ENCODE measurements around the gene ABCC1. TPM values are rescaled to one million over a fixed set of nuclear protein-coding genes. Genes with fewer than 3 reads are reported as not detected.

Gene ABCC1
- total RNA-seq, 1 donor from 2014 or later, result 53.7 TPM

- Mint-ChIP-seq H3K36me3 (no peaks in the 10 kb centered on the region), H3K4me3 (no peak overlapping the region)
Observed at GRCh38 chr16:16025214-16025968, 76.0 kb downstream of the ABCC1 start.

GRCh38 chr16:16027728-16028310 lies 78.4 kb downstream of the ABCC1 start:
- peak overlapping the region; percentile 69 for H3K27ac Mint-ChIP-seq
- H3K4me1 Mint-ChIP-seq (ENCODE audit: unreplicated experiment), result peaks cover 27% of the 10 kb centered on the region
- no peaks in the 10 kb centered on the region for H3K27me3 Mint-ChIP-seq

More at GRCh38 chr16:16025214-16025968, 76.0 kb downstream of the ABCC1 start:
- DNase-seq (ENCODE audit: extremely low spot score, unreplicated experiment), result no peak
- no peaks in the 10 kb centered on the region for H3K27me3 Mint-ChIP-seq
- H3K27ac Mint-ChIP-seq, result peak overlapping the region; percentile 11
- no peak for TF ChIP-seq CTCF (conservative IDR thresholded peaks at IDR 0.05)
- no peaks in the 10 kb centered on the region for H3K9me3 Mint-ChIP-seq
- peaks cover 45% of the 10 kb centered on the region for H3K4me1 Mint-ChIP-seq (ENCODE audit: unreplicated experiment)

GRCh38 chr16:16028311-16028999 lies 79.0 kb downstream of the ABCC1 start:
- H3K27ac Mint-ChIP-seq, result peak overlapping the region; percentile 69
- DNase-seq (ENCODE audit: extremely low spot score, unreplicated experiment), result no peak
- H3K27me3 Mint-ChIP-seq, result no peaks in the 10 kb centered on the region
- TF ChIP-seq CTCF (conservative IDR thresholded peaks at IDR 0.05), result no peak
- peaks cover 10% of the 10 kb centered on the region for H3K36me3 Mint-ChIP-seq
- H3K4me1 Mint-ChIP-seq (ENCODE audit: unreplicated experiment), result peaks cover 22% of the 10 kb centered on the region
- no peaks in the 10 kb centered on the region for H3K9me3 Mint-ChIP-seq
- peak overlapping the region; percentile 53 for H3K4me3 Mint-ChIP-seq

More at GRCh38 chr16:16027728-16028310, 78.4 kb downstream of the ABCC1 start:
- H3K4me3 Mint-ChIP-seq, result peak overlapping the region; percentile 53
- DNase-seq (ENCODE audit: extremely low spot score, unreplicated experiment), result no peak
- no peaks in the 10 kb centered on the region for H3K9me3 Mint-ChIP-seq
- TF ChIP-seq CTCF (conservative IDR thresholded peaks at IDR 0.05), result no peak
- H3K36me3 Mint-ChIP-seq, result peaks cover 10% of the 10 kb centered on the region

- H3K36me3 Mint-ChIP-seq, result peaks cover 10% of the 10 kb centered on the region
- no peak for DNase-seq (ENCODE audit: extremely low spot score, unreplicated experiment)
- TF ChIP-seq CTCF (conservative IDR thresholded peaks at IDR 0.05), result no peak
- H3K9me3 Mint-ChIP-seq, result no peaks in the 10 kb centered on the region
- H3K4me1 Mint-ChIP-seq (ENCODE audit: unreplicated experiment), result peaks cover 20% of the 10 kb centered on the region
- no peaks in the 10 kb centered on the region for H3K27me3 Mint-ChIP-seq
- H3K4me3 Mint-ChIP-seq, result no peak overlapping the region
- H3K27ac Mint-ChIP-seq, result no peak overlapping the region
Observed at GRCh38 chr16:16029431-16030011, 80.1 kb downstream of the ABCC1 start.

- no peak for DNase-seq (ENCODE audit: extremely low spot score, unreplicated experiment)
- H3K27ac Mint-ChIP-seq, result no peak overlapping the region
- no peak for TF ChIP-seq CTCF (conservative IDR thresholded peaks at IDR 0.05)
Observed at GRCh38 chr16:16030449-16030848, 81.0 kb downstream of the ABCC1 start.

More at GRCh38 chr16:16030449-16030848, 81.0 kb downstream of the ABCC1 start:
- H3K4me1 Mint-ChIP-seq (ENCODE audit: unreplicated experiment), result peaks cover 11% of the 10 kb centered on the region
- no peaks in the 10 kb centered on the region for H3K9me3 Mint-ChIP-seq
- no peaks in the 10 kb centered on the region for H3K27me3 Mint-ChIP-seq
- H3K36me3 Mint-ChIP-seq, result peaks cover 10% of the 10 kb centered on the region
- no peak overlapping the region for H3K4me3 Mint-ChIP-seq
